A549 (cell line): ENCODE results near the gene ZFP92. TPM values are rescaled to one million over a fixed set of nuclear protein-coding genes. Genes with fewer than 3 reads are reported as not detected.

ENCODE experiments used
- ATAC-seq, 2 experiments: fragments of 200-7000 bp in 1 of 2; fragments of >200 bp in 1 of 2; cut with Nextera tagmentation in 1 of 2; cut with Tn5 transposase in 1 of 2; 3 replicates each; pipeline versions ENCODE4 v1.8.0 to v1.9.1; 2018 to 2020; ENCODE audit warnings: mild to moderate bottlenecking in 1 of 2, moderate library complexity in 1 of 2
- CTCF ChIA-PET: fragments of 300-600 bp; sonication (Branson Sonifier 250); formaldehyde crosslinking; extraction: SDS; loops from one replicate; lab custom pipeline; 2021; ENCODE audit warnings: antibody characterized with exemption, inconsistent platforms; lab: Yijun Ruan, JAX
- POLR2A ChIA-PET: fragments of 350-600 bp; formaldehyde crosslinking; extraction: SDS; loops from one replicate; lab custom pipeline; 2021; ENCODE audit warnings: antibody characterized with exemption, inconsistent platforms; lab: Yijun Ruan, JAX
- DNase-seq, 2 experiments: peaks; one replicate each; pipeline versions ENCODE4 v3.0.0 to v3.0.0-alpha.2; 2011 to 2016; ENCODE audit warnings: low read depth in 1 of 2, low spot score in 1 of 2
- FAIRE-seq: peaks from 2 replicates; lab custom pipeline; 2011; peaks lifted over from hg19 to GRCh38; lab: Jason Lieb, UNC
- H3K27ac ChIP-seq, 2 experiments: fragments of >200 bp; sonication (Bioruptor Twin); formaldehyde crosslinking; 3 replicates each; pipeline ENCODE4 v1.5.1; 2016 to 2017
- H3K4me1 ChIP-seq: fragments of >200 bp; sonication (Bioruptor Twin); formaldehyde crosslinking; 3 replicates; pipeline ENCODE4 v1.6.1; 2016
- H3K4me2 ChIP-seq: fragments of >200 bp; sonication (Bioruptor Twin); formaldehyde crosslinking; 3 replicates; pipeline ENCODE4 v1.6.1; 2016
- H3K4me3 ChIP-seq: fragments of >200 bp; sonication (Bioruptor Twin); formaldehyde crosslinking; 3 replicates; pipeline ENCODE4 v1.5.1; 2016
- H3K9me3 ChIP-seq: fragments of >200 bp; sonication (Bioruptor Twin); formaldehyde crosslinking; 3 replicates; pipeline ENCODE4 v1.6.1; 2016
- ATOH8 ChIP-seq: fragments of 250-450 bp; sonication (Bioruptor Pico); IDR thresholded peaks from 2 replicates; pipeline ENCODE4 v1.5.0; 2020; ENCODE audit warnings: low read depth, mild to moderate bottlenecking, moderate library complexity
- CHD2 ChIP-seq: fragments of 150-350 bp; IDR thresholded peaks from 2 replicates; pipeline ENCODE4 v1.6.1; 2014; ENCODE audit warnings: low read length; ENCODE audit not compliant: partially characterized antibody
- E2F6 ChIP-seq: IDR thresholded peaks from 2 replicates; pipeline ENCODE4 v1.6.1; 2012; ENCODE audit warnings: low read depth, borderline replicate concordance
- ESRRA ChIP-seq: fragments of 150-350 bp; IDR thresholded peaks from 2 replicates; pipeline ENCODE4 v1.6.1; 2014; ENCODE audit warnings: mild to moderate bottlenecking, low read length, borderline replicate concordance
- GATA3 ChIP-seq: IDR thresholded peaks from 2 replicates; pipeline ENCODE4 v1.6.1; 2012; ENCODE audit warnings: borderline replicate concordance
- HES2 ChIP-seq: fragments of >200 bp; sonication (Bioruptor Twin); formaldehyde crosslinking; IDR thresholded peaks from 2 replicates; pipeline ENCODE4 v1.6.1; 2016
- HMGXB4 ChIP-seq: fragments of 250-450 bp; sonication (Bioruptor Pico); IDR thresholded peaks from 2 replicates; pipeline ENCODE4 v1.5.0; 2021; ENCODE audit warnings: mild to moderate bottlenecking, moderate library complexity, borderline replicate concordance
- HOXB13 ChIP-seq: fragments of 250-450 bp; sonication (Bioruptor Pico); IDR thresholded peaks from 2 replicates; pipeline ENCODE4 v1.5.0; 2020; ENCODE audit warnings: low read depth, mild to moderate bottlenecking, moderate library complexity
- HOXB5 ChIP-seq: fragments of 250-450 bp; sonication (Bioruptor Pico); IDR thresholded peaks from 2 replicates; pipeline ENCODE4 v1.5.0; 2020; ENCODE audit warnings: mild to moderate bottlenecking, moderate library complexity
- JUN ChIP-seq, 2 experiments: fragments of >200 bp; sonication (Bioruptor Twin); formaldehyde crosslinking; IDR thresholded peaks; 2 replicates in 1 of 2; 3 replicates in 1 of 2; pipeline ENCODE4 v1.6.1; 2016 to 2017
- NFE2L2 ChIP-seq: fragments of 150-350 bp; conservative IDR thresholded peaks from 2 replicates; pipeline ENCODE4 v1.6.1; 2014; ENCODE audit warnings: low read length
- NR3C1 ChIP-seq: fragments of >200 bp; sonication (Bioruptor Twin); formaldehyde crosslinking; IDR thresholded peaks from 3 replicates; pipeline ENCODE4 v1.6.1; 2017
- REST ChIP-seq: fragments of 200-600 bp; sonication (generic); IDR thresholded peaks from 2 replicates; pipeline ENCODE4 v1.6.1; 2016; ENCODE audit warnings: antibody characterized with exemption, mild to moderate bottlenecking, moderate library complexity
- RFX5 ChIP-seq: fragments of 450-650 bp; IDR thresholded peaks from 2 replicates; pipeline ENCODE4 v1.7.1; 2014; ENCODE audit warnings: antibody characterized with exemption, mild to moderate bottlenecking, moderate library complexity
- RNF2 ChIP-seq: fragments of 200-600 bp; sonication (generic); IDR thresholded peaks from 2 replicates; pipeline ENCODE4 v1.6.1; 2016; ENCODE audit warnings: low read depth, mild to moderate bottlenecking, antibody characterized with exemption, moderate library complexity, borderline replicate concordance
- ZSCAN20 ChIP-seq: fragments of 250-450 bp; sonication (Bioruptor Pico); IDR thresholded peaks from 2 replicates; pipeline ENCODE4 v1.8.0; 2022; ENCODE audit warnings: mild to moderate bottlenecking, moderate library complexity
- WGBS: methylation state at CpG from one replicate; pipeline ENCODE4 v1.1.6; 2017; ENCODE audit errors: missing lambda C conversion rate; 5-methylcytosine and 5-hydroxymethylcytosine counted together
- polyA plus RNA-seq, 4 experiments: library from polyadenylated mRNA; depleted of rRNA in 3 of 4; stranded (reverse); fragments of >200 nt; fragmentation: RNase III in 1 of 4; extraction: RNeasy Plus Mini Kit Qiagen cat#74134 plus additional on column Dnase treatment in 1 of 4; gene quantifications; 2 replicates in 3 of 4; 3 replicates in 1 of 4; pipeline ENCODE4 v1.2.3, GENCODE V29; 2011 to 2017

Gene ZFP92
- polyA plus RNA-seq, 2 of the 4 experiments (the other 2 are of a cell fraction), result 0.47 to 0.70 TPM

- TF ChIP-seq GATA3, result no peak
- no peak for TF ChIP-seq REST
- no peak for TF ChIP-seq HOXB13 (CRISPR knock-in tag)
- TF ChIP-seq E2F6, result no peak
- no peak for TF ChIP-seq JUN (IDR thresholded peaks at IDR 0.05)
- TF ChIP-seq, all 56 proteins: peak for 0
- FAIRE-seq (no peak), DNase-seq (no peak), ATAC-seq (no peak)
- Histone ChIP-seq H3K4me2 (no peak within 1 kb of the TSS), H3K4me3 (no peak within 1 kb of the TSS), H3K9me3 (no peaks in the 10 kb centered on the region), H3K4me1 (no peaks in the 10 kb centered on the region), H3K27ac (no peak within 1 kb of the TSS)
- WGBS, result 97% methylated on average over 13 of the region's 30 CpGs
- ChIA-PET POLR2A (interaction anchor here (0.5 kb wide), 1 partner anchor 268 kb away, joined by 3 read pairs; no protein-coding TSS in a partner anchor), CTCF (interaction anchor here (0.6 to 2.7 kb wide), 5 partner anchors 12 to 492 kb away, joined by 3 to 13 read pairs (median 3); no protein-coding TSS in a partner anchor)
These were observed 34.8 kb downstream of the ZFP92 start, which contains the start of gene TREX2 for GRCh38 chrX:153445856-153446635. TREX2 (minus strand) TSS chrX:153446056; CDS start chrX:153445430, 626 bp downstream.

- ATAC-seq (no peak), DNase-seq (no peak), FAIRE-seq (no peak)
- Histone ChIP-seq H3K27ac (no peak overlapping the region), H3K4me3 (no peak overlapping the region), H3K4me1 (no peaks in the 10 kb centered on the region), H3K9me3 (no peaks in the 10 kb centered on the region), H3K4me2 (no peak overlapping the region)
- TF ChIP-seq CHD2 (no peak), HOXB5 (CRISPR knock-in tag) (no peak), NFE2L2 (no peak), ZSCAN20 (CRISPR knock-in tag) (no peak)
- WGBS, result 100% methylated on average over 3 of the region's 10 CpGs
- ChIA-PET CTCF (interaction anchor here (0.8 to 2.7 kb wide), 2 partner anchors 14 to 61 kb away, joined by 3 to 13 read pairs; no protein-coding TSS in a partner anchor), POLR2A (interaction anchor here (0.5 kb wide), 1 partner anchor 268 kb away, joined by 3 read pairs; no protein-coding TSS in a partner anchor)
These were observed 35.3 kb downstream of the ZFP92 start for GRCh38 chrX:153446636-153446936.

DNA sequence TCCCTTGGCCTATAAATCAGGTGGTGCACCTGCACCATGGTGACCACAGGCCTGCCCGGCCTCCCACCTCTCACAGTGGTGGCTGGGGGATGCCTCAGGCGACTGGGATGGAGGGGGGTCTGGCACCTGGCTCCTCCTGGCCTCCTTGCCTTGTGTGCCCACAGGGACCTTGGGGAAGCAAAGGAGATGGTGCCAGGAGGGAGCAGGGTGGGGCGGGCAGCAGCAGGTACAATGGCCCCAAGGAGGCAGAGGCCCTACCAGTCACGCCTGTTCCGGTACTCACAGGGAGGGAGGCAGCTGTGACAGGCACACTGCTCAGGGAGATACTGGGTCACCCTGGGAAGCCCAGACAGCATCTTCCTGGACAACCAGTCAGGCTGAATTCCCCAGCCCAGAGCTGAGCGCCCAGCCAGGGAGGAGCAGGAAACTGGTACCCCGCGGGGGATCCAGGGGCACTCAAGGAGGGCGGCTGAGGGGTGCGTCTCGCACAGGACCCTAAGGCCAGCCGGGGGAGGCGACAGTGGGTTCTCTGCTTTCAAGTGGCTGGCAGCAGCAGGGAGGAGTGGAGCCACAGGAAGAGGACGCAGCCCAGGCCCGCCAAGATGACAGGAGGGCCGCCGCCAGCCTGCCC is 35.8 kb downstream of the ZFP92 start:
- whole genome bisulfite sequencing, result 100% methylated on average over 7 of the region's 17 CpGs
- ChIA-PET POLR2A (interaction anchor here (0.5 kb wide), 1 partner anchor 267 kb away, joined by 3 read pairs; no protein-coding TSS in a partner anchor), CTCF (interaction anchor here (0.8 to 2.7 kb wide), 2 partner anchors 14 to 60 kb away, joined by 3 to 13 read pairs; no protein-coding TSS in a partner anchor)
- Histone ChIP-seq H3K4me3 (no peak overlapping the region), H3K4me1 (no peaks in the 10 kb centered on the region), H3K27ac (no peak overlapping the region), H3K4me2 (no peak overlapping the region), H3K9me3 (no peaks in the 10 kb centered on the region)
- FAIRE-seq, result no peak
- no peak for DNase-seq
- no peak for TF ChIP-seq ESRRA
- no peak for TF ChIP-seq HMGXB4 (CRISPR knock-in tag)
- no peak for TF ChIP-seq ZSCAN20 (CRISPR knock-in tag)
- TF ChIP-seq JUN (IDR thresholded peaks at IDR 0.05), result no peak
- no peak for TF ChIP-seq HES2
- no peak for TF ChIP-seq NR3C1
- no peak for TF ChIP-seq RNF2
- TF ChIP-seq ATOH8 (CRISPR knock-in tag), result no peak
- TF ChIP-seq HOXB5 (CRISPR knock-in tag), result no peak
- TF ChIP-seq RFX5, result no peak
- no peak for ATAC-seq
